MM.1S (cell line): ENCODE measurements around the gene SLC1A7.

Experiments used
- CTCF ChIP-seq: fragments of 300-600 bp; sonication (generic); IDR thresholded peaks from 2 replicates; pipeline ENCODE4 v1.5.1; 2016; ENCODE audit warnings: antibody characterized with exemption, low read length, mixed read lengths
- EZH2 ChIP-seq: fragments of 300-600 bp; sonication (generic); optimal IDR thresholded peaks from 2 replicates; pipeline ENCODE3; 2017; ENCODE audit warnings: low read depth, mild to moderate bottlenecking, antibody characterized with exemption, low read length, mixed read lengths
- EZH2phosphoT487 ChIP-seq: fragments of 300-600 bp; sonication (generic); IDR thresholded peaks from 2 replicates; pipeline ENCODE4 v1.6.1; 2018; ENCODE audit warnings: antibody characterized with exemption, low read length

DNA sequence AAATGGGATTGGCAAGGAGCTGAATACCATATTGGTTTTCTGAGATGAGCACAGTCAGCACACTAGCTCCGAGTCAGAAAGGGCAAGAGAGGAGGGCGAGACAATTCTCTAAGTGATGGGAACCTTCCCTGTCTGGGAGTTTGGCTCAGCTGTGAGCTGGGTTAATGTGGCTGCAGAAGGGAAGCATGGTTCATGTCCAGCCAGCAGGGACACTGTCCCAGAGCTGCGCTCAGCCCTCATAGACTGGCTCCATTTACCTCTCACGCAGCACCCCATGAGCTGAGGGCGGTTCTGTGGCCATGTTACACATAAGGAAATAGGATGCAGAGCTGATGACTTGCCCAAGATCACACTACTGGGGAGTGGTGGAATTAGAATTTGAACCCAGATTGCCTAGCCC, 38.5 kb upstream of the SLC1A7 start:
- TF ChIP-seq EZH2: no peak
- no peak for TF ChIP-seq CTCF
- no peak for TF ChIP-seq EZH2phosphoT487
